CD4-positive, alpha-beta T cell treated with Interleukin-10 for 1 hour (primary cell): ENCODE measurements around the gene PCNX2.
"Not testable (repeated sequence)": the region's sequence is repeated elsewhere in the genome, so short reads cannot be mapped to it uniquely, and the experiment has no call there.

Experiments
- DNase-seq: peaks from one replicate; pipeline ENCODE4 v3.0.0-alpha.2; 2020

Gene PCNX2

DNA sequence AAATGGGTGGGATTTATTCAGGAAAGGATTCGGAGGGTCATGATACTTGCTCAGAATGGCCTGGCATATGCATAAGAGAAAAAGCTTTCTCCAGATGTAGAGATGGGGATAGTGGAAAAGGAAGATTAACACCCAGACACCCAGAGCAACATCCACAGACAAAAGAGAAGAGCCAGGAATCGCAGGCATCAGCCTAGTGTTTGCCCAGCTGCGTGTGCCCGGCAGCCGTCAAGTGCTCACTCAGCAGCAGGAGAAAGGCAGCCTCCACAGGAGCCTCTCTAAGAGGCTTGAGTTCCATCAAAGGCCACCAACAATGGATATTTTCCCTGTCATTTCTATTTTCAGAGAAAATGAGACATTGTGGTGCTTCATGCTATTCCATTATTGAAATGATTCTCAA, 290.4 kb downstream of the PCNX2 start:
- no peak for DNase-seq

GRCh38 chr1:233004451-233004850, 291.1 kb downstream of the PCNX2 start:
- no peak for DNase-seq

DNA sequence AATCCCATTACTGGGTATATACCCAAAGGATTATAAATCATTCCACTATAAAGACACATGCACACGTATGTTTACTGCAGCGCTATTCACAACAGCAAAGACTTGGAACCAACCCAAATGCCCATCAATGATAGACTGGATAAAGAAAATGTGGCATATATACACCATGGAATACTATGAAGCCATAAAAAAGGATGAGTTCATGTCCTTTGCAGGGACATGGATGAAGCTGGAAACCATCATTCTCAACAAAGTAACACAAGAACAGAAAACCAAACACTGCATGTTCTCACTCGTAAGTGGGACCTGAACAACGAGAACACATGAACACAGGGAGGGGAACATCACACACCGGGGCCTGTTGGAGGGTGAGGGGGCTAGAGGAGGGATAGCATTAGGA, 291.9 kb downstream of the PCNX2 start:
- DNase-seq: not testable (repeated sequence)

GRCh38 chr1:232999956-233000625, 295.4 kb downstream of the PCNX2 start:
- no peak for DNase-seq

GRCh38 chr1:232998646-232999045, 296.9 kb downstream of the PCNX2 start:
- no peak for DNase-seq

DNA sequence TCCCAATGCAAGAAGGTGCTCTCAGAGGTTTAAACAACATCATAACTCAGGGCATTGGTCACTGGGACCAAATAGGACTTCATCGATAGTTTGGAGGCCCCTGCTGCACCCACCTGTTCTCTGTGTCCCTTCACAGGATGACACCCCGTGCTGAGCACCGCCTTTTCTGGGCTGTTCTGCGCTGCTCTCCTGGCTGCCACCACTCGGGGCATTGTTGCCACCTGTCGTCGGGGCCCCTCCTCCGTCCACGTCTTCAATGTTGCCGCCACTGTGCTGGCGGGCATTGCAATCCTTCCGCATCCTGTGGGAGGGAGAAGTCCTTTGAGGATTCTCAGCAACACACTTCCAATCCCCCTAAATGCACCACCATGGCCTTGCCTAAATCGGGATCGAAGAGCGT, 297.4 kb downstream of the PCNX2 start:
- DNase-seq: no peak

- DNase-seq: no peak
Observed at GRCh38 chr1:232996143-232996542, 299.4 kb downstream of the PCNX2 start.

- DNase-seq: no peak
Observed at GRCh38 chr1:232995189-232995588, 300.3 kb downstream of the PCNX2 start.

DNA sequence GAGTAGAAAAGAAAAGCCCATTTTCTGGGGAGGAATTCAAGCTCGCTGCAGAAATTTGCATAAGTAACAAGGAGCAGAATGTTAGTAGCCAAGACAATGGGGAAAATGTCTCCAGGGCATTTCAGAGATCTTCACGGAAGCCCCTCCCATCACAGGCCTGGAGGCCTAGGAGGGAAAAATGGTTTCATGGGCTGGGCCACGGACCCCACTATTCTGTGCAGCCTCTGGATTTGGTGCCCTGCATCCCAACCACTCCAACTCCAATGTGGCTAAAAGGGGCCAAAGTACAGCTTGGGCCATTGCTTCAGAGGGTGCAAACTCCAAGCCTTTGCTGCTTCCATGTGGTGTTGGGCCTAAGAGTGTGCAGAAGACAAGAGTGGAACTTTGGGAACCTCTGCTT, 302.0 kb downstream of the PCNX2 start:
- no peak for DNase-seq

- no peak for DNase-seq
Observed at GRCh38 chr1:232992227-232992626, 303.3 kb downstream of the PCNX2 start.

- no peak for DNase-seq
Observed at GRCh38 chr1:232991238-232991637, 304.3 kb downstream of the PCNX2 start.

DNA sequence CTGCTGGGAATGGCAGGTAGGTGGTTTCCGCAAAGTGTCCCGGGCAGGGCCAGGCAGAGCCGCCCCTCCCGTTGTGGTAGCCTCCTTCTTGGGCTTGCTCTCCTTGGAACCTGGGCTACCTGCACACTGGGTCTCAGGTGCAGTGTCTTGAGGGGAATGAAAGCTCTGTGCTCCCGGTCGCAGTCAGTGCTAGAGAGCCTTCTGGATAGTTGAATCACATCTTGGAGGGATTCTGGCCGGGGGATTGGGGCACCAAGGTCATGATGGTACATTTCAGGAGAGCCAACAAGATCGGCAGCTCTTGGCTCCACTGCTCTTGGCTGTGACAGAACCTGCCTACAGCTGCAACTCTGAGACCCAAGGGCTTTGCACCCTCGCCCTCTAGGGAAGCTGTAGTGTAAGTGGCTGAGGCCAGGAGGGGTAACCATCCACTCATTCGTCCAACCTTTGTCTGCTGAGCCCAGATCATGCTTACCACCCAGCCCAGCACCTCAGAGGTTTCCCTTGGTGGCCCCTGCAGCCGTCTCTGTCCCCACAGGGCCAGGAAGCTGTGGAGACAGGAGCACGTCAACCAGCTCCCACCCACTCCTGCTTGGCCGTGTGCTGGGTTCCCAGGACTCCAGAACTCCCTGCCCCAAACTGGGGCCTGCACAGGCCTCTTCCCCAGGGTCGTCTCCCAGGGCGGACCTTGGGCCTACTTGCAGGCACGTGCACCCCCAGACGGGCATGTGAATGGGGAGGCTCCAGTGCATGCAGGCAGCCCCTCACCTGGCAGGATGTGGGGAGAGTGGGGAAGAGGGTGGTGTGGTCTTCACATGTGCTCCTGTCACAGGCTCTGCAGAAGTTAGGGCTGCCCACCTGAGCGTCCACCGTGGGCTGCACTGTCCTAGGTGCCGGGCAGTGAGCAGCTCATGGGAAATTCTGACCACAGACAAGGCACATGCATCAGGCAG, 305.1 kb downstream of the PCNX2 start:
- DNase-seq: no peak

GRCh38 chr1:232988572-232989040, 306.9 kb downstream of the PCNX2 start:
- DNase-seq: no peak

DNA sequence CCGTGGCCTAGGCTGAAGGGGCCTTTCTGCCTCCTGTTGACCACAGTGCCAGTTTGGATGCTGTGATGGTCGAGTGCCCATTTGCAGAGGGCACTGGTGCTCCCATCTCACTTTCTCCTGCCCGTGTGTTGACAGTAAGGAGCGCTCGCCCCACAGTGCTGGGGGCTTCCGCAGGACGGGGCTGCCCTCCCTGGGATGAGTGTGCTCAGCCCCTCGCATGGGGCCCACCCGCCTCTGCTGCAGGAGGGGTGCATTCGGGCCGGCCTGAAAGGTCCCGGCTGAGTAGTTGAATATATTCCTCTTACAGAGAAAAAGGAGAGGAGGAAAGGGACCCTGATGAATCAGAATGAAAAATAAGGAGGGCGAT, 307.8 kb downstream of the PCNX2 start:
- no peak for DNase-seq

DNA sequence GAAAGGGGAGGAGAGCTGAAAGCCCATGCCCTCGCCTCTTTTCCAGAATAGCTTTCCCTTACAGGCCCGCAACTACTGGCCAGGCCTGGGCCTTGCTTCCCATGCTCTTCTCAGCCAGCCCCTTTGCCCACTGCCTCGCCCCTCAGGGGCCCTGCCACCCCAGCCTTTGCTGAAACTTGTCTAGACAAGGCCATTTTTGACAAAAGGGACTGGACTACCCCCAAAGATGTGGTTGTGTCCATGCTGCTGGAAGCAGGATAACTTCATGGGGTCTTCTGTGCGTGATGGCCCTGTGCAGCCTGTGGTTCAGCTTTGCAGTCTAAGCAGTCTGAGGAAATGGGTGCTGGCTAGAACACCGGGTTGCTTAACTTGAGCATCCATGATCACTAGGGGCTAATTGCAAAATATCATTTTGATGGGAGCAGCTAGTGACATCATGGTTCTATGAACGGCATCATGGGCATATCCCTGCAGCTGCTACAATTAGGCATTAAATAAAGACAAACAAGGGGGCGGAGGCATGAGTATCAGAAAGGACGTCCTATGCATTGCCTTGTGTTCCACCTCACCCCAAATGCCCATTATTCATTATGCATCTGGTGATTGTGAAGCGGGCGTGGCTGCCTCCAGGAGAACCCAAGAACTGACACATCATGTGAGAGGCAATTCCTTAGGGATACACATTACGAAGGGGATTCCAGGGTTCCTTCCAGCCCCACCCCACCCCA, 308.3 kb downstream of the PCNX2 start:
- DNase-seq: no peak

- no peak for DNase-seq
Observed at GRCh38 chr1:232986527-232986922, 309.0 kb downstream of the PCNX2 start.

GRCh38 chr1:232985882-232986526, 309.5 kb downstream of the PCNX2 start:
- DNase-seq: no peak

DNA sequence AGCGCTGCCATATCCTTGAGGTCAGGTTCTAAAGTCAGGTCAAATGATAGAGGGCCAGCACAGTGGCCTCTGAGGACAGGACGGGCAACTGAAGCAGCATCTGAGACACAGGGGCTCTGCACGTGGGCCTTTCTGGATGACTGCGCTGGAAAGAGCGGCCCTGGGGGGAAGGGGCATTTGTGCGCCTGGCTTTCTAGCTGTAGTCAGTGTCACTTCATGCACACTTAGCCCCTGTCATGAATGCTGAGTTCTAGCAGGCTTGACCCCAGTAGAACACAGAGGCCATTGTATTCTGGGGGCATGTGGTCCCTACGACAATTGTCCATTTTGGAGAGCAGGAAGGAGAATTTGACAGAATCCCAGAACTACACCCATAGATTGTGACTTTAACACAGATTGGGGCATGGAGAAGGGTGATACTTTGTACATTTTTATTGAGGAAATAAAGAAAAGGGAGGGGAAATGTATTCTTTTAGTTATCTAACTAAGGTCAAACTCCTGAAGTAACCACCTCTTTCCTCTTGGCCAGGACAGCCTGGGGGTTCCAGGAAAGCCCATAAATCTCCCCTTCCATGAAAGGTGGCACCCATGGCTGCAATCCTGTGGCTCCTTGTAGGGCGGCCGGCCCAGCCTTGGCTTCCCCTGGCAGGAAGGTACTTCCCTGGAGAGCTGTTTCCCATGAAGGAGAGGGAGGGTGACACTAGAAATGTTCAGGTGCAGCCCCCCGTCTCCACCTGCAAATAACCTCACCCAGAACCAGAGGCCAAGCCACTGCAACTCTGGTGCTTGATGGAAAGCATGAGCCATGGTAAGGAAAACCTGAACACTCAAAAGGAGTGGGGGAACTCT, 310.7 kb downstream of the PCNX2 start:
- DNase-seq: no peak

DNA sequence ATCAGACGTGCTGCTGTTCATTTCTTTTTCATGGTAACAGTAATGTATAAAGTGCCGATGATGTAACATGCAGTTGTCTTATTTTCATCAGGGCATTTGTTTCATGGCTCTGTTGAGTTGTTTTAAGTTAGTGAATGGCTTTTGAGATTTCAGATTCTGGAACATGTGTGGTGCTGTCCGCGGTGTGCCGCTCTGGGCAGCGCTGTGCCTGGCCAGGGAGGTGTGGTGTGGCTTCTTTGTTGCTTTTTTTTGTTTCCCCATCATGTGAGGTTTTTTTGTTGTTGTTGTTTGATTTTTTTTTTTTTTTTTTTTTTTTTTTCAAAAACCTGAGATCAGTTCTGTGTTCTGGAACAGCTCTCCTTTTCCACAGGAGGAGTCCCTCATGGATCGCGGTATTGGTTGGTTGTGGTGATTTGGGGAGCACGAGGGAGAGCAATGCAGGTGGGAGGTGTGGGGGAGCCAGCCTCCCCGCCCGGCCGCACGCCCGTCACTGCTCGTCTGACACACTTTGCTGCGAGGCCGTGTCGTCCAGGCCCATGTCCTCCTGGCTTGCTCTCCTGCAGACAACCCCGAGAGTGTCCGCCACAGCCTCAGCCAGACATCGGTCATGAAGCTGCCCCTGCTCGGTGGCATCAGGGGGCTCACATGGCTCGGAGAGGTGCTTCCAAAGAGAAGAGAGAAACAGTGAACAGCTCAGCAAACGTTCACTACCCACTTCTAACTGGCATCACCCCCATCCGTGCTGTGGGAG, 311.5 kb downstream of the PCNX2 start:
- no peak for DNase-seq

DNA sequence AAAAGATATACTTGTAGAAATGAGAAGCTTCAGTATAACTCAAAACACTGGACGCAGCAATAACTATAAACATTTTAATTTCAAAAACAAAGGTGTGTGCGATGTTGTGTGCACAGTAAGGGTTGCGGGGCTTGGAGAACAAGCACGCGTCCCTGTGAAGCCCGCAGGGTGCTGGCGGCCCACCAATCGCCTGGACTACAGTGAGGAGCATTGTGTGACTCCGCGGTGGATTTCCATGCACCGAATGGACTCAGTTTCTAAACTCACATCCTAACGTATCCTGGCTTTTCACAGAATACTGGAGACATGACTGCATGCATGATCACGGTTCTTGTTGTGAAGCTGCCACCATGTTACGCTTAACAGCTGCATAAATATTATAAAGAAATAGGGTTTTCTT, 312.1 kb downstream of the PCNX2 start:
- DNase-seq: no peak

- no peak for DNase-seq
Observed at GRCh38 chr1:232982238-232982944, 313.1 kb downstream of the PCNX2 start.
